COLO668 (cell line): Measurements from ENCODE around the gene WRAP73.
A peak's percentile ranks its signal among the peaks of the same experiment; 100 is the strongest.

Source experiments
- DNase-seq: peaks from one replicate; lab custom pipeline; 2025; ENCODE audit not compliant: unreplicated experiment; lab: John Stamatoyannopoulos, UW

The WRAP73 gene

GRCh38 chr1:3669971-3670431 is 20.1 kb upstream of the WRAP73 start:
- DNase-seq: no peak

- no peak for DNase-seq
Measured at GRCh38 chr1:3669421-3669821, 19.5 kb upstream of the WRAP73 start.

- peak; percentile 100 for DNase-seq
Measured at GRCh38 chr1:3668585-3669300, 18.8 kb upstream of the WRAP73 start.

- no peak for DNase-seq
Measured at GRCh38 chr1:3668148-3668547, 18.2 kb upstream of the WRAP73 start.

- DNase-seq: no peak
Measured at GRCh38 chr1:3664700-3665375, 14.9 kb upstream of the WRAP73 start.

GRCh38 chr1:3663999-3664699 is 14.2 kb upstream of the WRAP73 start:
- DNase-seq: peak; percentile 29

GRCh38 chr1:3662080-3662671 is 12.3 kb upstream of the WRAP73 start:
- DNase-seq: no peak

- DNase-seq: no peak
Measured at GRCh38 chr1:3661631-3662030, 11.7 kb upstream of the WRAP73 start.

GRCh38 chr1:3660704-3661103 is 10.8 kb upstream of the WRAP73 start:
- no peak for DNase-seq

- no peak for DNase-seq
Measured at GRCh38 chr1:3659093-3659492, 9.2 kb upstream of the WRAP73 start.

- DNase-seq: no peak
Measured at GRCh38 chr1:3658231-3658615, 8.3 kb upstream of the WRAP73 start.

- no peak for DNase-seq
Measured at GRCh38 chr1:3657578-3658230, 7.8 kb upstream of the WRAP73 start.

- DNase-seq: no peak
Measured at GRCh38 chr1:3657096-3657475, 7.2 kb upstream of the WRAP73 start.

- DNase-seq: no peak
Measured at GRCh38 chr1:3656450-3657095, 6.7 kb upstream of the WRAP73 start.

- no peak for DNase-seq
Measured at GRCh38 chr1:3654549-3655281, 4.8 kb upstream of the WRAP73 start.

GRCh38 chr1:3653286-3653618 is 3.3 kb upstream of the WRAP73 start:
- DNase-seq: no peak

- peak; percentile 77 for DNase-seq
Measured at GRCh38 chr1:3652548-3653285, 2.8 kb upstream of the WRAP73 start.

- DNase-seq: peak; percentile 77
Measured at GRCh38 chr1:3651930-3652547, 2.1 kb upstream of the WRAP73 start, which contains the start of gene TP73. Gene TP73 (plus strand): TSS chr1:3652516. CDS start chr1:3682366, 29,850 bp downstream.
